Measurements from ENCODE around the gene AMY2A. TPM values are rescaled to one million over a fixed set of nuclear protein-coding genes. Genes with fewer than 3 reads are reported as not detected.
"Not testable (repeated sequence)": the region's sequence is repeated elsewhere in the genome, so short reads cannot be mapped to it uniquely, and the experiment has no call there.

Gene AMY2A
- polyA plus RNA-seq (2013, experiment 1 of 2; ENCODE audit: insufficient read length): not detected
- polyA plus RNA-seq (2013, experiment 2 of 2; ENCODE audit: insufficient read length): not detected

DNA sequence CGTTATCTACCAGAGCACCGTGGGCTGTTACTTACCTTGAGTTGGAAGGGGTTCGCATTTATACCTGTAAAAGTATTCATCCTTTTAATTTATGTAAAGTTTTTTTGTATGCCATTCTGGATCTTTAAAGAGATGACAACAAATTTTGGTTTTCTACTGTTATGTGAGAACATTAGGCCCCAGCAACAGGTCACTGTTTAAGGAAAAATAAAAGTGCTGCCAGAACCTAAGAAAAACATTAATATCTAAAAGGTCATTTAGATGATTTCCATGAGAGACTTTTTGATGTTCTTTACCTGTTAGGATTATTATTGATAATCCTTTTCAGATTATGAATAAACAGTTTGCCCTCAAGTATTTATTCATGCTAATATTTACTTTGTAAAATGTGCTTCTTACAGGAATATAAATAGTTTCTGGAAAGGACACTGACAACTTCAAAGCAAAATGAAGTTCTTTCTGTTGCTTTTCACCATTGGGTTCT lies at the start of gene AMY2A:
TSS of gene AMY2A (plus strand) at position 434 of the 484 bp plus-strand sequence. CDS start at position 448, 14 bp downstream.
- DNase-seq: not testable (repeated sequence)

DNA sequence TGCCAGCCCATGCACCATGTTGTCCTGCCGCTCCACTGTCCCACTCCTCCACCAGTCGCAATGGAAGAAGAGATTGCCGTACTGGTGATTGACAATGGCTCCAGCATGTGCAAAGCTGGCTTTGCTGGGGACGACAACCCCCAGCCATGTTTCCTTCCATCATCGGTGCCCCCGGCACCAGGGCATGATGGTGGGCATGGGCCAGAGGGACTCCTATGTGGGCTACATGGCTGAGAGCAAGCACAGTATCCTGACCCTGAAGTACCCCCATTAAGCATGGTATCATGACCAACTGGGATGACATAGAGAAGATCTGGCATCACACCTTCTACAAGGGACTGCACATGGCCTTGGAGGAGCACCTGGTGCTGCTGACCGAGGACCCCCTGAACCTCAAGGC lies 47.7 kb upstream of the AMY2A start:
- DNase-seq: no peak

DNA sequence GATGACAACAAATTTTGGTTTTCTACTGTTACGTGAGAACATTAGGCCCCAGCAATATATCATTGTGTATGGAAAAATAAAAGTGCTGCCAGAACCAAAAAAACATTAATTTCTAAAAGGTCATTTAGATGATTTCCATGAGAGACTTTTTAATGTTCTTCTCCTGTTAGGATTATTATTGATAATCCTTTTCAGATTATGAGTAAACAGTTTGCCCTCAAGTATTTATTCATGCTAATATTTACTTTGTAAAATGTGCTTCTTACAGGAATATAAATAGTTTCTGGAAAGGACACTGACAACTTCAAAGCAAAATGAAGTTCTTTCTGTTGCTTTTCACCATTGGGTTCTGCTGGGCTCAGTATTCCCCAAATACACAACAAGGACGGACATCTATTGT lies 45.9 kb upstream of the AMY2A start, which contains the start of gene AMY2B:
TSS of gene AMY2B (plus strand) at position 301 of the 400 bp plus-strand sequence. CDS start at position 315, 14 bp downstream.
- not testable (repeated sequence) for DNase-seq

DNA sequence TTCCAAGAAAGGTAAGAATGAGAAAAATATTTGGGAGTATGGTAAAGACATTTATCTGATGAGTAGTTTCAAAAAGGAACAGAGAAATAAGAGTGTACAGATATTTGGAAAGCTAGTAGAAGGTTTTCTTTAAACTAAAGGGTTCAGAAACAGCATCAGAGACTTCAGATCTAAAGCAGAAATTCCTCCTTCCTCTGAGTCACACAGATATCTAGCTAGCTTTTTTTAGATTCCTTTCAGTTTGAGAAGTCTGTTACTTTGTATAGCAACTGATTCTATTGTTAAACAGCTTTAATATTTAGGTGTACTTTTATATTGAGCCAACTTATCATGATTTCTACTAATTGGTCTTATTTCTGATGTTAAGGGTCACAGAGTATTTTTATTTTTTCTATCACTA lies 41.2 kb upstream of the AMY2A start:
- DNase-seq: no peak

DNA sequence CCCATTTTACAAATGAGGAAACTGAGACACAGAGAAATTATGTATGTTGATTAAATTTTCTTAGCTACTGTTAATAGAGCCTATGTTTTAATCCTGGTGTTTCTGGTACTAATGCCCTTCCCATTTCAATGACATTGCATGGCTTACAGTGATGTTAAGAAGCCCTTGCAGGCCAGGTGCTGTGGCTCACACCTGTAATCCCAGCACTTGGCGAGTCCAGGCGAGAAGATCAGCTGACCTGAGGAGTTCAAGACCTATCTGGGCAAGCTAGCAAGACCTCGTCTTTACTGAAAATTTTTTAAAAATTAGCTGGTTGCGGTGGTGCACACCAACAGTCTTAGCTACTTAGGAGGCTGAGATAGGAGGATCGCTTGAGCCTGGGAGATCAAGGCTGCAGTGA lies 40.4 kb upstream of the AMY2A start:
- DNase-seq: not testable (repeated sequence)

DNA sequence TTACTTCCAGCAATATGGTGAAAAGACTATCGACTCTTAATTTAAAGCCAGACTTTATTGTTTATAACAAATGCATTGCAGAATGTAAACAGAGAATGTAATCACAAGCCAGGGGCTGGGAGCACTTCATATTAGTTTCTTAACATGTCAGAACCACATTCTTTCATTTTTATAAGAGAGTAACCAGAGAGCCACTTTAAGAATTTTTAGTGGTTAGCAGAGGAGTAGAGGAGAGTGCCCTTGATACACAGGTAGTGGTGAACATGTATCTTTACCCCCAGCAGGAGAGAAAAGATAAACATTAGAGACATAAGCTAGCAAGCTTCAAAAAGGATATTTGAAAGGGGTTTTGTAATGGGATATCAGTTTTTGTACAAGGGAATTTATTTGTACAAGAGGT lies 34.8 kb upstream of the AMY2A start:
- no peak for DNase-seq

DNA sequence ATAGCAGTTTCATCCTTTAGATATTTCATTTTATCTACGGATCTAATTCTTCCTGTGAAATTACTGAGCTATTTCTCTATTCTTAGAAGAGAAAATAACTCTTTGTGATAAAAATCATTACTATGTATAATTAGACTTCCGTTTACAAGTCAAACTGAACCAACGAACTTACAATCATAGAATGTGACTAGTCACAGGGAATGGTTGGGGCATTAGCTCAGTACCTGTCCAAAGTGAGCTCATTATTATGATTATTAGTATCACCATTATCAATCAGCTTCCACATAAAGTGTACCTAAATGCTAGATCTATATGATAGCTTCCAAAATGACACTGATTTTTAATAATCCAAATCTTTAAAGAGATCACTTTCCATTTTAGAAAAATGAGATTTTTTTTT lies 33.3 kb upstream of the AMY2A start:
- DNase-seq: no peak

DNA sequence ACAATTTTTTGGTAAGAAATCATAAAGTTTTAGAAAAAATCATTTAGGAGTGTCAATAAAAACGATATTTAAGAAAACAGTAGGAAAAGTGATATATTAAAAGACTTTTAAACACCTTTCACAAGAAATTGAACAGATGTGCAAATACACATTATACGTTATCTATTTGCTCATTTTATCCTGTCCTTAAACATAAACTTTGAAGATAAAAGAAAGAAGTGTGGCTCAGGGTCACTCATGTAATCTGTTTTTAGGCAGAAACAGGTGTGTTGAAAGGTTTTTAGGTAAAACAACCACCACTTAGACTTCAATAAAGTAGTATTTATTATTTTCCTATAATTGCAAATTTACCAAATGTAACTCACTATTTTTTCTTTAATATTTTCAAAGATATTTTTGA lies 32.7 kb upstream of the AMY2A start:
- DNase-seq: no peak

DNA sequence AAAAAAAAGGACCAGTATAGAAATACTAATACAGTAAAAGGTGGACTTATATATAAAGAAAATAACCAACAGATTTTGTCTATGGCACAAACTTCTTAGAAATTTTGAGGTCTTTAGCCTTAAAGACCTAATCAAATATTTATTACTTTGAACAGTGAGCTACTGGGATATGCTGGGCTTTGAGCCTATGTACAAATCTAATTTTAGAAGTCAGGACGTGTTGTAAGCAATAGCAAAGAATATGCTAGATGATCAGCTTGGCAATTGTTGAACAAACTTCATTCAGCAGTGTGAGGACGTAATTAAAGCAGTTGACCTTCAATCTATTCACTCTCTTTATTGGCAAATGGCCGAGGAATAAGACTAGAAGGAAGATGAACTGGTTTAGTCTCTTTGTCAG lies 14.5 kb upstream of the AMY2A start:
- DNase-seq: not testable (repeated sequence)

DNA sequence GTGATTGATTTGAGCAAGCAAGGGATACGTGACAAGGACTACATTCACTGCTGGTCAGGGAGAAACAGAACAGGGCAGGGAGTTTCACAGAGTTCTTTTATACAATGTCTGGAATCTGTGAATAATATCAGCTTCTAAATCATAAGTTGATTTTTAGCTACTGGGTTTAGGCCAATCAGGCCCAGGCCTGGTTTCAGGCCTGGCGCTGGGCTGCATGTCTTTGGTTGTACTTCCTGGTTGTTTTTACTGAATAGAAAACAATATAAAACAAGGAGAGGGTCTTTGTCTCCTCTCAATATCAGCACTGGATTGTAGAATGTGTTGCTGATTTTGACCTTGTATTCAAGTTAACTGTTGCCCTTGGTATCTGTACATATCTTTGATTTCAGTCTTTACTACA lies 865 bp upstream of the AMY2A start:
- DNase-seq: no peak

DNA sequence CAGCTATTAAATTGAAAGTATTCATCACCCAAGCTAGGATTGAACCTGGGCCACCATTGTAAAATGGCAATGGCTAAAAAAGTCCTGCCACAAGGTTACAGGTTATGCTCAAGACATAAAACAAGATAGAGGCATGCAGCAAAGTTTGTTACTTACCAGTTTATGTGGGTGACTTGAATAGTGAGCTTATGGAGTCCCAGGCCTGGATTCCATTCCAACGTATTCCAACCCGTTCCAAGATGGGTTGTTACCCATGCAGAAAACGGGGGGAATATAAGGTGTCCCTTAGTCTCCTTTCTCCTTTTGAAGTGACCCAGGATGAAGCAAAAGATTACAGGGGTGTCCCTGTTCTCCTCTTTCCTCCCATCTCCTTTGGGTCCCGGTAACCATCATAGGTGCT lies 10.2 kb downstream of the AMY2A start:
- not testable (repeated sequence) for DNase-seq

DNA sequence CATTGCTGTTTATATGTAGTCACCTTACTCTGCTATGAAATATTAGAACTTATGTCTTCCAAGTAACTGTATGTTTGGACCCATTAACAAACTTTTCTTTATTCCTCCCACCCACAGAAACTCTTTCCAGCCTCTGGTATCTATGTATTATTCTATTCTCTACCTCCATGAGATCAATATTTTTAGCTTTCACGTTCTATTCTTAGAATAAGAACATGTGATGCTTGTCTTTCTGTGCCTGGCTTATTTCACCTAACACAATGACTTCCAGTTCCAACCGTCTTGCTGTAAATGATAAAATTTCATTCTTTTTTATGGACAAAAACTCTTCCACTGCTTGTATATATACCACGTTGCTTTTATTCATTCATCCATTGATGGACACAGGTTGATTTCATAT lies 24.0 kb downstream of the AMY2A start:
- DNase-seq: not testable (repeated sequence)

DNA sequence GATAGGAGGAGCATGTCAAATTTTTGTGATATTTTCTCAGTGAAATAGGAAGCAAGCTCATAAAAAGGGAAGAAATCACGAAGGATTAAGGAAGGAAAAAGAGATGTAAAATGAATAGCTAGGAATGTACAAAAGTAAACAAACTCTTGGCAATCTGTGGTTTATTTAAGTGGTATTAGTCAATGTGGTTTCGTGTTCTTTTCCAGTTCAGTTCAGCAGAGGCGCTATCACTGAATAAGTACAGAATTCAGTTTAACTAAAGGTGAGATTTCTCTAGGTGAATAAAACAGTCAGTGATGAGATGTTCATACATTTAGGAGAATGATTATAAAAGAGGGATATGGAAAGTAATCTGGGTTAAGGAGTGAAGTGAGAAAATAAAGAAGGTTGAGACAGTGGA lies 26.7 kb downstream of the AMY2A start:
- not testable (repeated sequence) for DNase-seq

DNA sequence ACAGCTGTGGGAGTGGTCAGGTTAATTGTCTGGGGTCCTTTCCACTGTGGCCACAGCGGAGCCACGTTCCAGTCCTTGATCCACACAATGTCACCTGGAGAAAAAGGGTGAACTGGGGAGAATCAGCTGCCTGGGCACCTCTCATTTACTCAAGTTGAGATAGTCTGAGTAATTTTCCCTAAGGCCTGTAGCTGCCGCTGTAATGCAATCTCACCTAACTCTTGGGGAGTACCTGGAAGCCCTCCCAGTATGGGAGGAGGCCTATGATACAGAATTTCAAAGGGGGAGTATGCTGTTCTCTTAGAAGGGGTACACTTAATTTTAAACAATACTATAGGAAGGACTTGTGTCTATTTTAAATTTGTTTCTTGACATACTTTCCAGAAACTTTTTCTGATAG lies 33.1 kb downstream of the AMY2A start:
- DNase-seq: not testable (repeated sequence)

DNA sequence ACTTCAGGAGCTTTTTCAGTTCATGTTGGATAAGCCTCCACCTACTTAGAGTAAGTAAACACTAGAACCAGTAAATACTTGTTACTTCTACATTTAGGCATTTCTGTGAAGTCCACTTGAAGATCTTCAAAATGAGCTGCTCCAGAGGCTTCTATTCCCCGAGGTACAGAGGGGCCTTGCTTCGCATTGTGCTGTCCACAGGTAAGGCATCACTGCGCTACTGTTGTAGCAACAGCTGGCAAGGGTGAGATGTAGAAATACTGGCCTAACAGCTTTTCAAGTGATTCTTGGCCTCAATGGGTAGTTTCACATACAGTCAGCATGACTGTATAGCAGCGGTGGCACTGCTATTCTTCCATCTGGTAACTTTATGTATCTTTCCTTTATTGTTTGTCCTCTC lies 33.7 kb downstream of the AMY2A start:
- DNase-seq: not testable (repeated sequence)

DNA sequence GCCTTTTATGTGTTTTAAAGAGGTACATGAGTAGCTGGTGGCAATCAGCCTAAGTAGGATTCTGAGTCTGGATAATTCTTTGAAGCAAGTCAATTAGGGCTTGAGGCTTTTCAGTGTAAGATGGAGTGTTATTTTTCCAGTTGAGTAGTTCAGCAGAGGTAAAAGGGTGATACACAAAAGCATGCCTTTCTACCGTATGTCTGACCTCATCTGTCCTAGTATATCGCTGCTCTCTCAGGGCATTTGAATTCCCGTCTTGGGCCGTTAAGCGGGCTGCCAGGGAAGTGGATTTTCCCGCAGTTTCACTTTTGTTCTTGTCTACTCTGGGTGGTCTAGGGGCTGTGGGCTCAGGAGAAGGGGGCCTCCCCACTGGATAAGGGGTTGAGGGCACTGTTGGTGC lies 36.9 kb downstream of the AMY2A start:
- DNase-seq: not testable (repeated sequence)

DNA sequence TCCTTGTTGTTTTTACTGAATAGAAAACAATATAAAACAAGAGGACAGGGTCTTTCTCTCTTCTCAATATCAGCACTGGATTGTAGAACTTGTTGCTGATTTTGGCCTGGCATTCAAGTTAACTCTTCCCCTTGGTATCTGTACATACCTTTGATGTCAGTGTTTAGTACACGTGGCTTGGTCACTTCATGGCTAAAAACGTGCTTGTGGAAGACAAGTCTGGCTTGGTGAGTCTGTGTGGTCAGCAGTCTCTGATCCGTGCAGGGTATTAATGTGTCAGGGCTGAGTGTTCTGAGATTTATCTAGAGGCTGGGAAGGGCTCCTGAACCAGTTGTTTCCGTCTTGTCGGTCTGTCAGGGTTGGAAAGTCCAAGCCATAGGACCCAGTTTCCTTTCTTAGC lies 38.2 kb downstream of the AMY2A start, which contains the start of gene AMY1A:
TSS of gene AMY1A (plus strand) at position 301 of the 400 bp plus-strand sequence. CDS start 571 bp downstream, outside the sequence.
- DNase-seq: not testable (repeated sequence)

Data from fibroblast of skin of scalp (primary cell).